H1 (cell line): Measurements from ENCODE around the gene RNFT2. TPM values are rescaled to one million over a fixed set of nuclear protein-coding genes. Genes with fewer than 3 reads are reported as not detected.

ENCODE experiments used
- CTCF ChIA-PET: fragments of 300-600 bp; sonication (Branson Sonifier 250); formaldehyde crosslinking; loops from one replicate; lab custom pipeline; 2021; ENCODE audit not compliant: partially characterized antibody; lab: Charles Lee
- POLR2A ChIA-PET: fragments of 300-600 bp; sonication (Branson Sonifier 250); formaldehyde crosslinking; loops from one replicate; lab custom pipeline; 2021; ENCODE audit warnings: inconsistent platforms; ENCODE audit not compliant: partially characterized antibody; lab: Charles Lee
- DNase-seq, 2 experiments: peaks; one replicate each; pipeline versions ENCODE4 v3.0.0 to v3.0.0-alpha.2; 2010 to 2022; ENCODE audit warnings: low spot score in 2 of 2, low read depth in 1 of 2, mixed read lengths in 1 of 2
- FAIRE-seq: peaks from 2 replicates; lab custom pipeline; 2011; peaks lifted over from hg19 to GRCh38; lab: Jason Lieb, UNC
- H2AFZ ChIP-seq: 2 replicates; pipeline ENCODE4 v1.8.1; 2012; ENCODE audit warnings: low read length, inconsistent platforms
- H2AK5ac ChIP-seq: 2 replicates; pipeline ENCODE4 v1.6.1; 2013; ENCODE audit warnings: low read depth, low read length
- H2BK120ac ChIP-seq: replicated peaks from 2 replicates; pipeline ENCODE3; 2013; ENCODE audit warnings: low read depth, low read length, inconsistent platforms
- H2BK12ac ChIP-seq: 2 replicates; pipeline ENCODE4 v1.6.1; 2013; ENCODE audit warnings: low read depth, low read length
- H2BK15ac ChIP-seq: 2 replicates; pipeline ENCODE4 v1.6.1; 2013; ENCODE audit warnings: low read length
- H2BK20ac ChIP-seq: 2 replicates; pipeline ENCODE4 v1.6.1; 2013; ENCODE audit warnings: low read length
- H2BK5ac ChIP-seq: 2 replicates; pipeline ENCODE4 v1.6.1; 2013; ENCODE audit warnings: low read depth, low read length
- H3K14ac ChIP-seq: 2 replicates; pipeline ENCODE4 v1.6.1; 2013; ENCODE audit warnings: inconsistent platforms; ENCODE audit not compliant: insufficient read length
- H3K18ac ChIP-seq: 2 replicates; pipeline ENCODE4 v1.6.1; 2013; ENCODE audit warnings: low read length; ENCODE audit errors: extremely low read depth
- H3K23ac ChIP-seq: 2 replicates; pipeline ENCODE4 v1.6.1; 2013; ENCODE audit warnings: inconsistent platforms; ENCODE audit not compliant: insufficient read length
- H3K23me2 ChIP-seq: 2 replicates; pipeline ENCODE4 v1.6.1; 2013; ENCODE audit warnings: low read depth, low read length
- H3K27ac ChIP-seq: 2 replicates; pipeline ENCODE4 v1.6.1; 2011; ENCODE audit warnings: low read depth, low read length, inconsistent platforms
- H3K27me3 ChIP-seq, 4 experiments: replicated peaks in 1 of 4; 1 replicate in 1 of 4; 2 replicates in 3 of 4; pipeline versions ENCODE4 v1.6.1 to v1.8.1; 2011 to 2013; ENCODE audit warnings: low read length in 3 of 4, mild to moderate bottlenecking in 3 of 4, inconsistent platforms in 2 of 4, mixed read lengths in 2 of 4, moderate library complexity in 1 of 4; ENCODE audit not compliant: control insufficient read depth in 3 of 4, insufficient read depth in 3 of 4; ENCODE audit errors: extremely low read depth in 1 of 4
- H3K36me3 ChIP-seq, 4 experiments: 2 replicates each; pipeline versions ENCODE4 v1.6.1 to v1.8.1; 2011 to 2013; ENCODE audit warnings: mild to moderate bottlenecking in 4 of 4, low read length in 3 of 4, moderate library complexity in 2 of 4, control low read depth in 1 of 4, inconsistent platforms in 1 of 4; ENCODE audit not compliant: insufficient read depth in 4 of 4, control insufficient read depth in 2 of 4
- H3K4ac ChIP-seq: replicated peaks from 2 replicates; pipeline ENCODE3; 2013; ENCODE audit warnings: low read length, low read depth, mixed read lengths, inconsistent platforms; ENCODE audit not compliant: insufficient read length
- H3K4me1 ChIP-seq, 4 experiments: replicated peaks in 1 of 4; 1 replicate in 1 of 4; 2 replicates in 3 of 4; pipeline versions ENCODE4 v1.6.1 to v1.8.1; 2011 to 2013; ENCODE audit warnings: low read length in 3 of 4, inconsistent platforms in 2 of 4, mixed read lengths in 1 of 4; ENCODE audit not compliant: insufficient read depth in 4 of 4, control insufficient read depth in 3 of 4
- H3K4me2 ChIP-seq, 2 experiments: 2 replicates each; pipeline versions ENCODE4 v1.6.1 to v1.8.1; 2011 to 2013; ENCODE audit warnings: low read depth in 2 of 2, low read length in 2 of 2, control low read depth in 1 of 2, inconsistent platforms in 1 of 2, mild to moderate bottlenecking in 1 of 2; ENCODE audit not compliant: insufficient read depth in 1 of 2
- H3K4me3 ChIP-seq, 4 experiments: fragments of 200-600, 300-600 bp in 1 of 4; sonication (generic), shearing (Covaris generic), sonication (Bioruptor Twin) in 1 of 4; 2 replicates each; pipeline versions ENCODE4 v1.5.1 to v1.8.1; 2011 to 2016; ENCODE audit warnings: low read length in 4 of 4, low read depth in 3 of 4, control low read depth in 2 of 4, inconsistent platforms in 2 of 4, mild to moderate bottlenecking in 2 of 4, mixed read lengths in 1 of 4, moderate library complexity in 1 of 4; ENCODE audit not compliant: insufficient read depth in 2 of 4; ENCODE audit errors: extremely low read depth in 1 of 4
- H3K56ac ChIP-seq: replicated peaks from 2 replicates; pipeline ENCODE3; 2013; ENCODE audit warnings: low read depth, mild to moderate bottlenecking, mixed read lengths, low read length, inconsistent platforms; ENCODE audit not compliant: insufficient read length
- H3K79me1 ChIP-seq: 2 replicates; pipeline ENCODE4 v1.6.1; 2013; ENCODE audit warnings: low read depth, low read length, control low read depth
- H3K79me2 ChIP-seq, 2 experiments: 2 replicates each; pipeline versions ENCODE4 v1.6.1 to v1.8.1; 2012 to 2013; ENCODE audit warnings: low read length in 2 of 2, mild to moderate bottlenecking in 2 of 2, inconsistent platforms in 1 of 2; ENCODE audit not compliant: insufficient read depth in 2 of 2, control insufficient read depth in 1 of 2
- H3K9ac ChIP-seq, 4 experiments: replicated peaks in 1 of 4; 1 replicate in 1 of 4; 2 replicates in 3 of 4; pipeline versions ENCODE4 v1.6.1 to v1.8.1; 2011 to 2013; ENCODE audit warnings: low read depth in 3 of 4, low read length in 3 of 4, control low read depth in 2 of 4, mild to moderate bottlenecking in 2 of 4, moderate library complexity in 2 of 4, inconsistent platforms in 1 of 4; ENCODE audit errors: extremely low read depth in 1 of 4
- H3K9me3 ChIP-seq, 2 experiments: 2 replicates each; pipeline versions ENCODE4 v1.6.1 to v1.8.1; 2012 to 2013; ENCODE audit warnings: mild to moderate bottlenecking in 2 of 2, moderate library complexity in 2 of 2, control low read depth in 1 of 2, inconsistent platforms in 1 of 2, low read depth in 1 of 2, low read length in 1 of 2, mixed read lengths in 1 of 2; ENCODE audit not compliant: insufficient read depth in 2 of 2
- H4K20me1 ChIP-seq, 2 experiments: replicated peaks in 1 of 2; 2 replicates each; pipeline versions ENCODE3 to v1.8.1; 2011 to 2013; ENCODE audit warnings: inconsistent platforms in 2 of 2, low read length in 2 of 2, mild to moderate bottlenecking in 1 of 2; ENCODE audit not compliant: insufficient read depth in 2 of 2, control insufficient read depth in 1 of 2
- H4K5ac ChIP-seq: 2 replicates; pipeline ENCODE4 v1.6.1; 2013; ENCODE audit warnings: low read length, low read depth, mixed read lengths, inconsistent platforms; ENCODE audit not compliant: insufficient read length
- H4K8ac ChIP-seq: 2 replicates; pipeline ENCODE4 v1.8.0; 2013; ENCODE audit warnings: mild to moderate bottlenecking, moderate library complexity, low read length, inconsistent platforms; ENCODE audit not compliant: insufficient read depth; ENCODE audit errors: extremely low read depth
- H4K91ac ChIP-seq: replicated peaks from 2 replicates; pipeline ENCODE3; 2013; ENCODE audit warnings: low read length, mixed read lengths, inconsistent platforms; ENCODE audit not compliant: insufficient read length
- FOSL1 ChIP-seq: IDR thresholded peaks from 2 replicates; pipeline ENCODE4 v1.6.1; 2011; ENCODE audit warnings: mild to moderate bottlenecking, low read depth, low read length, moderate library complexity; ENCODE audit not compliant: insufficient read depth
- POU5F1 ChIP-seq: IDR thresholded peaks from 2 replicates; pipeline ENCODE4 v1.6.1; 2011; ENCODE audit warnings: low read depth, mild to moderate bottlenecking, low read length, moderate library complexity
- RAD21 ChIP-seq, 2 experiments: IDR thresholded peaks in 1 of 2; conservative IDR thresholded peaks in 1 of 2; 2 replicates each; pipeline ENCODE4 v1.6.1; 2011; ENCODE audit warnings: low read depth in 2 of 2, low read length in 2 of 2, improper control_type of control experiment in 1 of 2, inconsistent platforms in 1 of 2, mild to moderate bottlenecking in 1 of 2, moderate library complexity in 1 of 2
- RBBP5 ChIP-seq: IDR thresholded peaks from 2 replicates; pipeline ENCODE4 v1.7.1; 2012; ENCODE audit warnings: low read depth, mild to moderate bottlenecking, inconsistent platforms, low read length, moderate library complexity, borderline replicate concordance
- RXRA ChIP-seq: IDR thresholded peaks from 2 replicates; pipeline ENCODE4 v1.6.1; 2011; ENCODE audit warnings: low read depth, mild to moderate bottlenecking, low read length, moderate library complexity; ENCODE audit not compliant: insufficient read depth
- WGBS, 2 experiments: shearing (Covaris generic) in 1 of 2; methylation state at CpG; one replicate each; pipeline versions ENCODE4 v1.1.6 to v1.1.7; 2013 to 2015; ENCODE audit warnings: low lambda C conversion rate in 2 of 2, mixed read lengths in 2 of 2, inconsistent platforms in 1 of 2, low coverage in 1 of 2, missing lambda C conversion rate in 1 of 2; ENCODE audit not compliant: insufficient replicate concordance in 2 of 2, insufficient coverage in 1 of 2, insufficient read length in 1 of 2; ENCODE audit errors: extremely low coverage in 1 of 2, missing lambda C conversion rate in 1 of 2; 5-methylcytosine and 5-hydroxymethylcytosine counted together
- polyA plus RNA-seq, 7 experiments: library from polyadenylated mRNA; depleted of rRNA in 3 of 7; stranded (reverse) in 5 of 7; unstranded in 2 of 7; fragments of >200 nt in 5 of 7; fragments of 200-250 nt in 2 of 7; gene quantifications; 1 replicate in 5 of 7; 2 replicates in 1 of 7; 4 replicates in 1 of 7; pipeline versions ENCODE4 v1.2.1 to v1.2.3, GENCODE V29; 2011 to 2013; ENCODE audit warnings: missing spikeins in 2 of 7, mixed read lengths in 2 of 7
- total RNA-seq: library from RNA; stranded (reverse); fragmentation: NEBNext Ultra II Directional; extraction: Animal tissue kit (Norgen Biotek cat#: 25700); gene quantifications from 2 replicates; pipeline ENCODE4 v1.2.1, GENCODE V29; 2021

RNFT2 gene
- total and polyA plus RNA-seq, 2 of the 8 experiments (the other 6 are each of a cell fraction or from before 2014, with no cell fraction given) = 14.2 to 33.1 TPM

DNA sequence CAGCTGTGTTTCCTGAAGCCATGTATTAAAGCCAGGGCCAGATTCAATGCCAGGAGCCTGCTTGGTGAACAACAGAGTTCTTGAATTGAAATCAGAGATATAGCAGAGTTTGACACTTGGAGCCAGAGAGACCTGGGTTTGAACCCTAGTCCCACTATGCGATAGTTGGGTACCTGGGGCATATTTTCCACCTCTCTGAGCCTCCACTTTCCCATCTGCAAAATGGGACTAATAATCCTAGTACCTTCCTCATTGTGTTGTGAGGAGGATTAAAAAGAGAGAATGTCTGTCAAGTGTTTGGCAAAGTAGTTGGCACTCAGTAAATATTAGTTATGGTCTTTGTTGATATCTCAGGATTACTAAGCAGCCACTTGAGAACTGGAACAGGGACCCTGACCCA is 149.1 kb downstream of the RNFT2 start:
- Histone ChIP-seq H3K4ac (no peak overlapping the region), H3K79me2 (no peaks in the 10 kb centered on the region), H4K8ac (no peak overlapping the region), H2BK20ac (no peak overlapping the region), H3K4me1 (peaks cover 0 to 3% (median 2%) of the 10 kb centered on the region in 4 experiments; a peak in 2 of 7 replicates), H3K79me1 (no peaks in the 10 kb centered on the region), H4K20me1 (peaks cover 0 to 2% of the 10 kb centered on the region in 2 experiments), H2BK15ac (no peak overlapping the region), H2AK5ac (no peak overlapping the region), H3K4me2 (no peak overlapping the region), H3K14ac (no peak overlapping the region), H4K5ac (no peak overlapping the region), H3K9ac (no peak overlapping the region), H2BK120ac (no peak overlapping the region), H4K91ac (no peak overlapping the region), H2BK12ac (no peak overlapping the region), H2BK5ac (no peak overlapping the region), H2AFZ (no peak overlapping the region), H3K23ac (no peak overlapping the region), H3K27me3 (peaks cover 3 to 14% (median 11%) of the 10 kb centered on the region in 4 experiments), H3K18ac (no peak overlapping the region), H3K27ac (no peak overlapping the region), H3K36me3 (no peaks in the 10 kb centered on the region), H3K23me2 (no peaks in the 10 kb centered on the region), H3K4me3 (no peak overlapping the region), H3K56ac (no peak overlapping the region), H3K9me3 (no peaks in the 10 kb centered on the region; a peak in 1 of 4 replicates)
- FAIRE-seq (no peak), DNase-seq (no peak)
- 88% methylated on average over 1 of the region's 1 CpG; no CpG with 5 or more reads in 1 of the 2 experiments for WGBS, 2 experiments
- ChIA-PET POLR2A (no interaction called here), CTCF (interaction anchor here (1.4 kb wide), 1 partner anchor 13 kb away, joined by 3 read pairs; no protein-coding TSS in a partner anchor)
- no peak for TF ChIP-seq RBBP5
- no peak for TF ChIP-seq FOSL1
- no peak for TF ChIP-seq RXRA
- TF ChIP-seq RAD21 (IDR thresholded peaks at IDR 0.05 in 1 of 2, conservative IDR thresholded peaks at IDR 0.05 in 1 of 2; ENCODE audit: low read depth in 2 of 2, low read length in 2 of 2) = no peak
- no peak for TF ChIP-seq POU5F1
